OCI-LY1 (cell line): ENCODE measurements around the gene ANTXR1.

Source experiments
- H2AFZ ChIP-seq: fragments of 200-600 bp; sonication (generic), shearing (Covaris generic); 2 replicates; pipeline ENCODE4 v1.6.0; 2014; ENCODE audit warnings: antibody characterized with exemption, mild to moderate bottlenecking, low read length
- H3F3A ChIP-seq: fragments of 200-600 bp; sonication (generic), shearing (Covaris generic); 2 replicates; pipeline ENCODE4 v1.6.0; 2014; ENCODE audit warnings: mild to moderate bottlenecking, antibody characterized with exemption, low read length, moderate library complexity; ENCODE audit not compliant: insufficient read depth
- H3K27ac ChIP-seq: fragments of 200-600 bp; sonication (generic); 2 replicates; pipeline ENCODE4 v1.5.1; 2014; ENCODE audit warnings: low read length, mixed run types, mild to moderate bottlenecking, low read depth; ENCODE audit not compliant: poor library complexity, severe bottlenecking
- H3K27me3 ChIP-seq: fragments of 200-600 bp; sonication (generic); 2 replicates; pipeline ENCODE4 v1.6.0; 2014; ENCODE audit warnings: antibody characterized with exemption, mild to moderate bottlenecking, low read length, moderate library complexity; ENCODE audit not compliant: insufficient read depth
- H3K36me3 ChIP-seq: fragments of 200-600 bp; sonication (generic); 2 replicates; pipeline ENCODE4 v1.6.1; 2014; ENCODE audit warnings: mild to moderate bottlenecking, antibody characterized with exemption, low read length, moderate library complexity, mixed read lengths; ENCODE audit not compliant: insufficient read depth
- H3K4me1 ChIP-seq: fragments of 200-600 bp; sonication (generic); 2 replicates; pipeline ENCODE4 v1.5.1; 2014; ENCODE audit warnings: mild to moderate bottlenecking, low read length, moderate library complexity; ENCODE audit not compliant: insufficient read depth, severe bottlenecking
- H3K4me2 ChIP-seq: fragments of 200-600 bp; sonication (generic), shearing (Covaris generic); 2 replicates; pipeline ENCODE4 v1.6.1; 2014; ENCODE audit warnings: low read length
- H3K4me3 ChIP-seq: fragments of 200-600 bp; sonication (generic); 2 replicates; pipeline ENCODE4 v1.5.1; 2014; ENCODE audit warnings: low read length, low read depth, mild to moderate bottlenecking, mixed read lengths; ENCODE audit not compliant: poor library complexity, severe bottlenecking
- H3K79me2 ChIP-seq: fragments of 200-600 bp; shearing (Covaris generic); 2 replicates; pipeline ENCODE4 v1.6.1; 2016; ENCODE audit warnings: mixed run types, low read length, mixed read lengths; ENCODE audit not compliant: insufficient read depth
- H3K9ac ChIP-seq: fragments of 200-600 bp; sonication (generic), shearing (Covaris generic); 2 replicates; pipeline ENCODE4 v1.6.1; 2014; ENCODE audit warnings: mild to moderate bottlenecking, low read length, mixed read lengths
- H3K9me2 ChIP-seq: fragments of 200-600 bp; sonication (generic), shearing (Covaris generic); 2 replicates; pipeline ENCODE4 v1.6.1; 2014; ENCODE audit warnings: low read depth, mild to moderate bottlenecking, low read length, mixed read lengths
- H3K9me3 ChIP-seq: fragments of 200-600 bp; shearing (Covaris generic); 2 replicates; pipeline ENCODE4 v1.6.1; 2014; ENCODE audit warnings: low read length, mixed read lengths
- H4K20me1 ChIP-seq: fragments of 200-600 bp; sonication (generic), shearing (Covaris generic); 2 replicates; pipeline ENCODE4 v1.6.0; 2016; ENCODE audit warnings: mild to moderate bottlenecking, low read length; ENCODE audit not compliant: insufficient read depth
- EZH2 ChIP-seq: fragments of 200-600 bp; sonication (generic), shearing (Covaris generic); IDR thresholded peaks from 2 replicates; pipeline ENCODE4 v1.8.0; 2017; ENCODE audit warnings: borderline replicate concordance, mixed run types, mild to moderate bottlenecking, antibody characterized with exemption, low read length, moderate library complexity, mixed read lengths
- TF ChIP-seq, protein P1 (sequence below): fragments of 200-600 bp; sonication (generic), shearing (Covaris generic); IDR thresholded peaks from 2 replicates; pipeline ENCODE4 v1.5.1; 2017; ENCODE audit warnings: mild to moderate bottlenecking, antibody characterized with exemption, low read length, moderate library complexity, mixed read lengths

Gene ANTXR1

DNA sequence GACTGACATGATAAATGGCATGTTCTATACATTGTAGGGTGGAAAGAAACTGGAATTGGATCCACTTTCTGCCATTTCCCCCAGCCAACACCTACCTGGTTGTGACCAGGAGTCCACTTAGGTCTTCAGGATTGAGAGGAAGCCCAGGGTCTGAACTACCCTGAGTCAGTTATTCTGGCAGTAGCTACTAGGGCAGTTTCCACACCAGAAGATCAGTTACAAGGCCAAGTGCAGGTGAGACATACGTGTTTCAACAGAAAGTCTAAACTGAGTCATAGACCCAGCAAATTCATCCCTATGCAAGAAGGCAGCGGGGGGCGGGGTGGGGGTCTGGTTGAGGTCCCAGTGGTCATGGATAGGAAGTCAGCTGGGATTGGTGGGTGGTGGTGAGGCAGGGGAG is 21.9 kb downstream of the ANTXR1 start:
- H4K20me1 ChIP-seq, result no peaks in the 10 kb centered on the region
- H3K36me3 ChIP-seq, result no peaks in the 10 kb centered on the region
- no peak overlapping the region for H3K4me3 ChIP-seq
- H3K4me1 ChIP-seq, result no peaks in the 10 kb centered on the region
- H3K4me2 ChIP-seq, result no peak overlapping the region
- no peaks in the 10 kb centered on the region for H3K79me2 ChIP-seq
- no peak overlapping the region for H2AFZ ChIP-seq
- H3K9ac ChIP-seq, result no peak overlapping the region
- no peaks in the 10 kb centered on the region for H3K9me3 ChIP-seq
- H3F3A ChIP-seq, result no peaks in the 10 kb centered on the region
- no peaks in the 10 kb centered on the region for H3K27me3 ChIP-seq
- no peaks in the 10 kb centered on the region for H3K9me2 ChIP-seq
- no peak overlapping the region for H3K27ac ChIP-seq
- TF ChIP-seq, protein P1, sequence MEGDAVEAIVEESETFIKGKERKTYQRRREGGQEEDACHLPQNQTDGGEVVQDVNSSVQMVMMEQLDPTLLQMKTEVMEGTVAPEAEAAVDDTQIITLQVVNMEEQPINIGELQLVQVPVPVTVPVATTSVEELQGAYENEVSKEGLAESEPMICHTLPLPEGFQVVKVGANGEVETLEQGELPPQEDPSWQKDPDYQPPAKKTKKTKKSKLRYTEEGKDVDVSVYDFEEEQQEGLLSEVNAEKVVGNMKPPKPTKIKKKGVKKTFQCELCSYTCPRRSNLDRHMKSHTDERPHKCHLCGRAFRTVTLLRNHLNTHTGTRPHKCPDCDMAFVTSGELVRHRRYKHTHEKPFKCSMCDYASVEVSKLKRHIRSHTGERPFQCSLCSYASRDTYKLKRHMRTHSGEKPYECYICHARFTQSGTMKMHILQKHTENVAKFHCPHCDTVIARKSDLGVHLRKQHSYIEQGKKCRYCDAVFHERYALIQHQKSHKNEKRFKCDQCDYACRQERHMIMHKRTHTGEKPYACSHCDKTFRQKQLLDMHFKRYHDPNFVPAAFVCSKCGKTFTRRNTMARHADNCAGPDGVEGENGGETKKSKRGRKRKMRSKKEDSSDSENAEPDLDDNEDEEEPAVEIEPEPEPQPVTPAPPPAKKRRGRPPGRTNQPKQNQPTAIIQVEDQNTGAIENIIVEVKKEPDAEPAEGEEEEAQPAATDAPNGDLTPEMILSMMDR, result no peak
- no peak for TF ChIP-seq EZH2

DNA sequence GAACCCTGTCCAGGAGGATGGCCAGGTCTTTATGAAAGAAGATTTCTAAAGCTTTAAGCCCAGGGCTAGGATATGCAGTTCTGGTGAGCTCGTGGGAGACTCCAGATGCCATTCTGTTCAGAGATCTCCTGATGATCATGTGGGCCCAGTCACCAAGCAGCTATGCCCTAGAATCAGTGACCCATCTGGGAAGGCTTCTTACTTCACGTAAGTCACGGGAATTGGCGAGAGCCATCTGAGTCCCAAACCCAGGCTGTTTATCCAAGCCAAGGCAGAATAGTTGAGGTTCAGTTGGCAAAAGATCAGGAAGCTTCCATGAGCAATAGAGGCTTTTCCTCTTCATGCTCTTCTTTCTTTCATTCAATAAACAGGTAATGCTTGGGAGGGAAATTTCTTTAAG is 23.9 kb downstream of the ANTXR1 start:
- Histone ChIP-seq H3K4me3 (no peak overlapping the region), H3K4me2 (no peak overlapping the region), H3K4me1 (no peaks in the 10 kb centered on the region), H3K27me3 (no peaks in the 10 kb centered on the region), H3K79me2 (no peaks in the 10 kb centered on the region), H2AFZ (no peak overlapping the region), H3F3A (no peaks in the 10 kb centered on the region), H3K27ac (no peak overlapping the region), H3K9me2 (no peaks in the 10 kb centered on the region), H3K9ac (no peak overlapping the region), H3K36me3 (no peaks in the 10 kb centered on the region), H4K20me1 (no peaks in the 10 kb centered on the region), H3K9me3 (no peaks in the 10 kb centered on the region)
- TF ChIP-seq, protein P1, result no peak
- TF ChIP-seq EZH2, result no peak

DNA sequence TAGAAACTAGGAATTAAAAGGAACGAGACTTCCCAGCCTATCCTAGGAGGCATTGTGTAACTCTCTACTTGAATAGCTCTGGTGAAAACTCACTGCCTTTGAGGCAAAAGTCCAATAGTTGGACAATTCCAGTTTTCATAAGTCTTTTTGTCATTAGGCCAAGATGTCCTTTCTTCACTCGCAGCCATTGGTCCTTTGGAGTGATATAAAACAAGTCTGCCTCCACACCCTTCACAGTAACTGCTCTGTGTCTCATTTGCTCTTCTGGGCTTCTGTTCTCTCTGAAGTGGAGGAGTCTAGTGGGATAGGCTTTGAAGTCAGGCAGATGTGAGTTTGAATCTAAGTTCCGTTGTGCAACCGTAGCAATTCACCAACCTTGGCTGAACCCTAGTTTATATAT is 28.2 kb downstream of the ANTXR1 start:
- no peaks in the 10 kb centered on the region for H3K4me1 ChIP-seq
- no peak overlapping the region for H3K27ac ChIP-seq
- no peak overlapping the region for H3K9ac ChIP-seq
- H3K79me2 ChIP-seq, result no peaks in the 10 kb centered on the region
- H2AFZ ChIP-seq, result no peak overlapping the region
- no peak overlapping the region for H3K4me2 ChIP-seq
- no peaks in the 10 kb centered on the region for H3K36me3 ChIP-seq
- H3K27me3 ChIP-seq, result no peaks in the 10 kb centered on the region
- no peaks in the 10 kb centered on the region for H3F3A ChIP-seq
- H3K9me3 ChIP-seq, result no peaks in the 10 kb centered on the region
- no peak overlapping the region for H3K4me3 ChIP-seq
- no peaks in the 10 kb centered on the region for H3K9me2 ChIP-seq
- no peaks in the 10 kb centered on the region for H4K20me1 ChIP-seq
- TF ChIP-seq, protein P1, result no peak
- no peak for TF ChIP-seq EZH2
